NCI-H1092 (cell line): Measurements from ENCODE around the gene L3MBTL4.

Experiments
- DNase-seq: peaks from one replicate; lab custom pipeline; 2025; lab: John Stamatoyannopoulos, UW

L3MBTL4 gene

DNA sequence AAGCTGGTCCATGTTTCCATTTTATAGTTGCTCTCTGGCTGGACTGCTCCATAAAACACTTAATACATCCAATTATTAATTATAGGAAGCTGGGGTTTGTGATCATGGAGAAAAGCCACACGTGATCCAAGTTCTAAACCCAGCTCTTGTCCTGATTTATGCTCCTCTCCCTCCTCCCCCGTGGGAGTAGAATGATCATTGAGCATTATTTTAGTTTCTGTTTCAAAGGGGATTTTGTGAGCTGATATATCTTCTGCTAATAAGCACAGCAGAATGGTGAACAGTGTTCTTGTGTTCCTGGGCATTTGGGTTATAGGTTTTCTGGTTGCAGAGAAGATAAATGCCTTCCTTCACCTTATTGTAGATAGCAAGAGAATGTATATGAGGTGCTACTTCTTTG lies 383.7 kb downstream of the L3MBTL4 start:
- DNase-seq = no peak

DNA sequence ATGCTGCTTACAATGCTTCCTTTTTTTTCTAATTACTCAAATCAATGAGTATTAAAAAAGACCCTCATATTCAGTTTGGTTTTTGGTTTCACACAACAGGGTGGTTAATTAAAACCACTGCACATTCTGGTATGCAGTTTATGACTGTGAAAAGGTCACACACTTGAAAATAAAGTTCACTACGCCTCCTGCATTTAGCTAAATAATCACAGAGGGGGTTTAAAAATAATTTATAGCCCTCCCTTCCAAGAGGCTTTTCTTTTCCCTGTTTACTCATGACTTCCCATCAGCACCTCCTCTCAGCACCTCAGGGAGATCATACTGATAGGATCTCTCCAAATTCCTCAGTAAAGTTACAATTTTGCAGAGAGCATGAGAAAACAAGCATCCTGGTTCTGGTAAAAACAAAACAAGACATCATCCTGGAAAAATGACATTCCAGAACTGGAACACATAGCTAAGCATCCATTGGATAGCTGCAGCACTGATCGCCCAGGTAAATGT lies 389.9 kb downstream of the L3MBTL4 start:
- no peak for DNase-seq

DNA sequence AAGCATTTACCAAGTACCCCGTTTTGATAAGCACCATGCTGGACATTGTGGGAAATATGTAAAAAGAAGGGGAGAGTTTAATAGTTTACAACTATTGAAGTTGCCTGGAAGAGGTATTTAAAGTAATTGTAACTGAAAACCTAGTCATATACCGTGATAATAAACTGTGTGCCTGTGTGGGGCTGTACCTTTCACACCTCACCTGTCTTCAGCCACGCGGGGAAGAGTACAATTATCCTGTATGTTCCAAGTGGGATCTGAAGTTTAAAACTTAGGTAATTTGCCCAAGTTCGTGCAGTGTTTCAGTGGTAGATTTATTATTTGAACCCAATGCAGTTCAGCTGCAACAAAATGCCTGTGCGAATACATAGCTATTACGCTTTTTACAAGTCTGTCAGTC lies 391.2 kb downstream of the L3MBTL4 start:
- no peak for DNase-seq

DNA sequence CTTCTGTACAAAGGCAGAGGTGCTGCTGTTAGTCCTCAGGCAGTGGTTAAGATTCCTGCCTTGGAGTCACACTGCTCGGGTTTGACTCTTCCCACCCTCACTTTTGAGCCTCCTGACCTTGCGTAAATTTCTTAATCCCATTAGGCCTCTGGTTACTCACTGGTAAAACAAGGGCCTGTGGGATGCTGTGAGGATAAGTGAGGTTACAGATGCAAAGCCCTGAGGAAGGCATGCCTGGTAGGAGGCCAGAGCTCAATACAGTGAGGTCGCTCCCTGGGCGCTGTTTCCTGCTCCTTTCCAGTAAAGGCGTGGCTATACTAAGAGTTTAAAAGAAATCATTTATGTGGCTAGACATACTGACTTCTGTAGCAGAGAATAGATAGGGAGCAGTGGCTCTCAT lies 391.9 kb downstream of the L3MBTL4 start:
- DNase-seq = no peak

DNA sequence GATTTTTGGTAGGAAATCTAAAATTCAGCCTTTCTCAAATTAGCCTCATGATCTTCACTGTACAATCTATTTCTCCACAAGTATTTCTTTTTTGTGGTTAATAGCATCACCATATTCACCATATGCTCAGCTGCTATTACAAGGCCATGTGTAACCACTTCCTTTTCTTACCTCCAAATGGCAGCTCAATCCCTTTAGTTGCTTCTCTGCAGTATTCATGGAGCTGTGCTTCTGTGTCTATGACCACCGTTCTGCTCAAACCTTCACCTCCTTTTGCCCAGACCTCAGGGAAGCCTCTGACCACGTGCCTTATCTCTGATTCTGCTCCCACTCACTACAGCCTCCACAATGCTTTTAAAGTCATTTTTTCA lies 392.7 kb downstream of the L3MBTL4 start:
- no peak for DNase-seq

DNA sequence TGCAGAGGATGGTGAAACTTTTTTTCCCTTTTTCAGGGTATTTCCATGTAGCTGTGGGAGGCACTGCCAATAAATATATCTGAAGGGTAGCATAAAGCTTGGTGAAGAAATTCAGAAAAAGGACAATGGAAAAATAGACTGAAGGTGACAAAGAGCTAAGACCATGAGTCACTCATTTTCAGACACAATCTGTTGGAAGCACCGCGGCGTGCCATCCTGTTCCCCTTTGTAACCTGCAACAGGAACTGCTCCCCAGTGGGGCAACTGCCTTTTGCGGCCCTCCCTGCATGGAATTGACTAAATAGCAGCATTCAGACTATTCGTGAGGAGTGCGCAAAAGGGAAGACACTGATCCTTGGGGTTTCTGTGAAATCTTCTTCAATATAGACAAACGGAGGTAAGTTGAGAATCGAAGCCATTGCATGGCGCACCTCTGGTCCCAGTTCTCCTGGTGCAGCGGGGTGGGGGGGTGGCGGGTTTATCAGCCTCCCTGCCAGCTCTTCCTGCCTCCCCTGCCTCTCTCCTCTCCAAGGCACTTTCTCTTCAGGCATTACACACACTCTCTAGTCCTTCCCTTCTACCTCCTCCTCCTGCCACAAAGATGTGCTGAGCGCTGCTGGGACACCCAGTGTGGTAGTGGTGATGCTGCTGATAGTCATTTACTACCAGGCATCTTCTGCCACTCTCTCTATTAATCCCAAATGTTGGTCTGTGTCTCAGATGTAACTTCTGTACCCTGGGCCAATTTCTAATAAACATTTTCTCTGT lies 393.2 kb downstream of the L3MBTL4 start:
- DNase-seq = no peak

DNA sequence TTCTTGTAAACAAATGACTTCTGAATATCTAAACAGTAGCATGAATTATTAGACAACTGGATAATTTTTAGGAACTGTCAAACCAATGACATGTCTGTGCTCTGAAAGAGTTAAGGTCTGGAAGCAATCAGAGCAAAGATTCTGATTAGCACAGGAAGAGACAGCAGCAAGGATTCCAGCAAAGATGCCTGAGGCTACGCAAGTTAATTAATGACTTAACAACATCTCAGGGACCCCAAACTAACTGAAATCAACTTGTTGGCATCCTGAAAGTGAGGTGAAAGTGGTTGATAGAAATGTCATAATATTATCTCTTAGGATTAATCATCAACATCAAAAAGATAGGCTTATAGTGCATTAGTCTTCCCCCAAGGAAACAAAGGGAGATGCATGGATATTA lies 396.0 kb downstream of the L3MBTL4 start:
- DNase-seq = no peak

DNA sequence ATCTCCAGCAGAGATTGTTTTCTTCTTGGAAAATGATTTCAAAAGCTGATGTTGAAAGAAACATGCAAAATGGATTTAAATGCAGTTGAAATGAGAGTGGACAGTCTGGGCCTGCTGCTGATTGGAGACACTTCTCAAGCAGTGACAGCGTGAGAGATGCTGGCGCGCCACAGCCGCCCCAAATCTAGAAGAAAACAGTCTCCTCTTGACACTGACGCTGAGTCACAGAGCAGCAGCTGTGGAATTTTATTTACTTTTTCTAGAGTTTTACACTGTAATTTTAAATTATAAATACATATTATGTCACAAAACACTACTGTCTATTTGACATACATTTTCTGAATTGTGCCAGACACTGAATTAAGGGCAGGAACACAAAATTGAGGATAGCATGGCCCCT lies 397.5 kb downstream of the L3MBTL4 start:
- DNase-seq = no peak

DNA sequence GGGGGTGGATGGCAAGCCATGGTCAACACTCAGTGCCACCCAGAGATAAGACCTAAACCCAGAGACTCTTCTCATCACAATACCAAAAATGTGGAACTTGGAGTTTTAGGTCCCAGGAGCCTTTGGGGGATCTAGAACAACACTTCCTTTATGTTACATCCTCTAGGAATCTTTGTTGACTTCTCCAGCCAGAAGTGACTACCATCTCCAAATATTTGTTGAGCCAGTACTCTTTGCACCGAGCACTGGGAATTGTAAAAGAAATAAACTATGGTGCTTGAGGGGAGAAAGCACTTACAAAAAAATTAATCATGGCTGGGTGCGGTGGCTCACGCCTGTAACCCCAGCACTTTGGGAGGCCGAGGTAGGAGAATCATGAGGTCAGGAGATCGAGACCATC lies 399.3 kb downstream of the L3MBTL4 start:
- no peak for DNase-seq

DNA sequence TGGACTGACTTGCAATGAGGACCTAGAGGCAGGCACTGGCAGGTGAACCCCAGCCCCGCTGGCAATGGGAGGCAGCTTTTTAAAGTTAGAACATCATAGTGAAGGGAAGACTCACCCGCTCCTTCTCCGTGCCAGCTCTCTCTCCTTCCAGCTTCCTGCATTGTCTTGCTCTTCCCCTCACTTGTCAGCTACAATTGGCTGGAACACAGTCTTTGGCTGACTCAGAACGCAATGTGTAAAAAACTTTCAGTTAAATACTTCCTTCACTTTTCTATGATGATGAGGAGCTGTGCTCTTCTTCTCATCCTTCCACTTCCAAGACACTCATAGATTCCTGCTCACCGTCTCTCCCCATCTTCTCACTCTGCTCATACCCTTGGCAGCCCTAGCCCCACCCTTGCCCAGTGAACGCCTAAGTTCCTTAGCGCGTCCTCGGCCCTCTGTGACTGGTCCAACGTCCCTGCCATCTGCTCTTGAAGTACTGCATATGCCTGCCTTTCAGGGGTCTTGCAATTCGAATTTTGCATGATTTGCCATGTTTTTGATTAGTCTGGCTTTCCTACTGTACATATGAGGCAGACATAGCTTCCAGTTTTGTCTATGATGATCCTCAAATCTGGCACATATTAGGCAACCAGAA lies 401.4 kb downstream of the L3MBTL4 start:
- DNase-seq = no peak

DNA sequence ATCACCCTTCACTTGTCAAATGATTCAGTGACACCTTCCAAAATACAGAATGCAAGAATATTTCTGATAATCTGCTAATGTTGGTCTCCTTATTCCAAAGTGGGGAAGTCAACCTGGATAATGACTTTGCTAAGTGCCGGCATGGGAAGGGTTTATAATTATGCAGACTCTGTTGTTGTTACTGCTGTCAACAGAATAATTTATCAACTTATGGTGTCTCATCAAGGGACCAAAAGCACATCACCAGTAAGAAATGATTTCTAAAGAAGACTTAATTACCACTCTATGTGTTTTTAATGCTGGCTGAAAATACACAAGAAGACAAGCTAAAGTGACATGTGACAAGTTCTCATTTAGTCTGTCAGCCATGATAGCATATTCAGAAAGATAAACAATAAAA lies 403.8 kb downstream of the L3MBTL4 start:
- DNase-seq = no peak

DNA sequence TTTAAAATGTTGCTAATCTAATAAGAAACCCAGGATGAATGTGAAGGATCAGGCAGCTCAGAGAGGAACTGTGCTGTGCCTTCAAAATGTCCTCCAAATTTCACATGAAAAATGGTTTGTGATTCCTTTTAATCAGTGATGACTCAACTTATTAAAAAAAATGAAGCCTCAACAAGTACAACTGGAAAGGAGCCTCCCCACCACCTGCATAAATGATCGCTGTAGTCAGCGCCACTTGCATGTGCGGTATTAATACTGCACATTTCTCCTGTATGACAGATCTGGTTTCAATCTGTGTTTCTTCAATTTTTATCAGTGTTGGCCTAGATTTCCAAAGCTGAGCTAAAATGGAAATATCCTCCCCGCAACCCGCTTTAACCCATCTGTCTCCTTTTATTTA lies 404.4 kb downstream of the L3MBTL4 start:
- no peak for DNase-seq

DNA sequence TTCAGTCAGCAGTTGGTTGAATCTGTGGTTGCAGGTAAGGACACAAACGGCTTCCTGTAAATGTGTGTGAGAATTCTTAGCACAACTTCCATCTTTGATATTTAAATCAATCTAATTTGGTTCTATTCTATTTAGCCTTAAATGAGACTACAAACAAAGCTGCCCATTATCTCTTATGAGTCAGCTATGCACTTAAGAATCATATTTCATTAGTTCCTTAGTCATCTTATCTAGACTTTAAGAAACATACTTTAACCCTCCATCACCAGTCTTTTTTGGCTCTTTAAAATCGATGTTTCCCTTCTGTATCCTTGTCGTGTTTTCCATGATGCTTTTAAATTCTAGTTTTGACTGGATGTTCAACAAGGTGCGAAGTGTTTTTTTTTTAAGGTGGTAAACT lies 405.0 kb downstream of the L3MBTL4 start:
- DNase-seq = no peak

DNA sequence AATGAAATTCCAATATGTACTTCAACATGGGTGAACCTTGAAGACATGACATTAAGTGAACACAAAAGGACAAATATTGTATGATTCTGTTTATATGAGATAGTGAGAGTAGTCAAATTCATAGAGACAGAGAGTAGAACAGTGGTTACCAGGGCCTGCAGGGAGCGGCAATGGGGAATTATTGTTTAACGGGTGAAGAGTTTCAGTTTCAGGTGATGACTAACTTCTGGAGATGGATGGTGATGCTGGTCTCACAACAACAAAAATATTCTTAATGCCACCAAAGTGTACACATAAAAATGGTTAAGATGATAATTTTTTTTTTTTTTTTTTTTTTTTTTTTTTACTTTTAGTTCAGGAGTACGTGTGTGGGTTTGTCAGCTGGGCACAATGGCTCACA lies 410.0 kb downstream of the L3MBTL4 start:
- DNase-seq = no peak

DNA sequence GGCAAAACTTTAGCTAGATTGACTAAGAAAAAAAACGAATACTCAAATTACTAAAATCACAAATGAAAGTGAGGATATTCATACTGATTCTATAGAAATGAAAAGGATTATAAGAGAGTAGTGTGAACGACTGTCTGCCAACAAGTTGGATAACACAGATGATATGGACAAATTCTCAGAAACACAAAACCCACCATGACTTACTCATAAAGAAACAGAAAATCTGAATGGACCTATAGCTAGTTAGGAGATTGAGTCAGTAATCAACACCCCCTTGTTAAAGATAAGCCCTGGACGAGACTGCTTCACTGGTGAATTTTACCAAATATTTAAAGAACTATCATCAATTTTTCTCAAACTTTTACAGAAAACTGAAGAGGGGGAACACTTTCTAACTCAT lies 410.6 kb downstream of the L3MBTL4 start:
- DNase-seq = no peak

DNA sequence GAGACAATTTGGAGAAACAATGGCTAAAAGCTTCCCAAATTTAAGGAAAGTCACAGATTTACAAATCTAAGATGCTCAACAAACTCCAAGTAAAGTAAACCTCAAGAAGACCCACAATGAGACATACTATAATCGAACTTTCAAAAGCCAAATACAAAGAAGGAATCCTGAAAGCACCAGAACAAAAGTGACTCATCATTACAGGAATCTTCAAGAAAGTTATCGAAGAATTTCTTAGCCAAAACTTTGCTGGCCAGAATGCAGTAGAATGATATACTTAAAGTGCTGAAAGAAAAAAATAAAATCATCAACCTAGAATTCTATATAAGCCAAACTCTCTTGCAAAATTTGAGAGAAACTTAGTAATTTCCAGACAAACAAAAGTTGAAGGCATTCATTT lies 412.8 kb downstream of the L3MBTL4 start:
- no peak for DNase-seq

DNA sequence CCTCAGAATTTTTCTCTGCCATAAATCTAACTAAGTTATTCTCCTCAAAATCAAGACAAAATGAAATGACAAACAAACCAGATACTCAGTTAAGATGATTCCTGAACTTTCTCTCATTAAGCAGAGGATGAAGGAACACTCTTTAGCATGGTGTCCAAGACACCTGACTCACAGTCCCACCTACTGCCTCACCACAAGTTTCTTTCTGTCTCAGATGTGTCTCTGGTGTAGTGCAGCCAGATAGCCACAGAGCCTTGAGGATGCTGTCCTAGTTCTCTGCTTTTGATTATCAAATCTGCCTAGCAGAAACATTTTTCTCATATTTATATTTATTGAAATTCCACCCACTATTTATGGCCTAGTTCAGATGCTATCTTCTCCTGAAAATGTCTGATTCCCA lies 415.8 kb downstream of the L3MBTL4 start:
- DNase-seq = no peak

DNA sequence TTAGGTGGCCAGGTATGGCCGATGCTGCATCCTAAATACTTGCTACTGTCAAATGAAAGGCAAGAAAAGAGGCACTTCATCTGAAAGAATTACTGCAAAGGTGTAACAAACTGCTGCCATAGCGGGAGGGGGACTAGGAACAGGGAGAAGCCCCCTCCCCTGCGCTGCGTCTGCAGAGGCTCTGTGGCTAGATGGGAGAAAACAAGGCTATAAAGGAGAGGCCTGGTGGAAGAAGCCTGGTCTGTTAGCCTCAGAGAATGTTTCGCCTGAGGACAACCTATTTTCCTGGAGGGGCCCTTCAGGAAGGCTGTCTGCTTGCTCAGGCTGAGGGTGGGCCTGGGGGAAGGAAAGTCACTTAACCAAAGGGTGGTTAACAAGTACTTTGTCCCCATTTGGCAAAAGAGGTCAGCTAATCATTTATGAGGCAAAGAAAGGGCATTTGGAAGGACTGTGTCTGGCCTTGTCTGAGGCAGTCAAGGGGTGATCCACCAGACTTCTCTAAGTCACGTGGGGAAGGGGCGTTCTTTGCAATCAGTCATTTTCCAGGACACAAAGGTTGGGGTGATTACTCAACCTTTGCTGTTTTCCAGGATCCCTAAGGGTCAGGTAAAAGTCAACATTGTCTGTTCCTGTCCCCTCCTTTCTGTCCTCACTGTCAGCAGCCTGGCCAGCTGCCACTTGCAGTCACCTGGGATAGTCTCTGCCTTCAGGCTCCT lies 416.4 kb downstream of the L3MBTL4 start:
- DNase-seq = no peak

DNA sequence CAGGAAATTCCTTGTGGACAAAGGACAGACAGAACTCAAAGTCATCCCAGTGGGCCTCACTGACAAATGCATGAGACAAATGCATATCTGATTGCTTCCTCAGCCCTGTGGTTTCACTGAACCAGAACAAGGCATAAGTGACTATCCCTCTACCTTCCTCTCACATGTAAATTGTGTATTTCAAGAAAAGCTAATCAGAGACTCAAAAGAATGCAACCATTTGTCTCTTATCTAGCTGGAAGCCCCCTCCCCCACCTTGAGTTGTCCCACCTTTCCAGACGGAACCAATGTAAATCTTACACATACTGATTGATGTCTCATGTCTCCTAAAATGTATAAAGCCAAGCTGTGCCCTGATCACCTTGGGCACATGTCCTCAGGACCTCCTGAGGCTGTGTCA lies 417.4 kb downstream of the L3MBTL4 start:
- no peak for DNase-seq

DNA sequence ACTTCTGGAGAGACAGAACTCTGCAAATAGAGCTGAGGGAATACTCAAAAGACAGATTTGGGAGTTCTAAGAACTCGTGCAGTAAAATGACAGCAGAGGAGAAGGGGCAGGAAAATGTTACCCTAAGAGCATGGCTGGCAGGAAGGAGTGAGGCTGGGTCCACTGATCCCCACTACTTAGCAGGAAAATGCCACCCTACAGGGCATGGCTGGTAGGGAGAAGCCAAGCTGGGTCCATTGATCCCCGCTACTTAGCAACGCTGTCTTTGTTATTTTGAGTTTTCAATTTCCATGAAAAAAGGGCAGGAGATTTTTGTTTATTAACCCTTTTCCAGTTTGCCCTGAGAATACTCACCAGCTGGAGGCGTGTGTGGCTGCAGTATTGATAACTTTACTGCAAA lies 419.1 kb downstream of the L3MBTL4 start:
- DNase-seq = no peak

DNA sequence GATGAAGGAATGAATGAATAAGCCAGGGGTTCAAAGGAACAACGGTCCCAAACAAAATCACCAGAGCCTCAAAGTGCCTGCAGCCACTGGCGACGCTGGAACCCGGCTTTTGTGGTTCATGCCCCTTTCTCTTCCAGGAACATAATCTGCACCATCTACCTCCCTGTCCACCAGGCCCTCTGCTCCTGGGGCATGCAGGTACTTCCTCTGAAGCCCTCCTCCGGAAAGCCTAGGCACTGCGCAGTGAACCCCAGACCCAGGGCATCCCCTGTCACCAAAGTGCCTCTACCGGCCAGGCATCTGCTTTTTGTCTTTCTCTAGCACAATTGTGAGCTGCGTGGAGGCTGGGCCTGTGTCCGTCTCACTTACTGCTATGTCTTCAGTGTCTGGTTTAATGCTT lies 420.8 kb downstream of the L3MBTL4 start:
- DNase-seq = no peak

DNA sequence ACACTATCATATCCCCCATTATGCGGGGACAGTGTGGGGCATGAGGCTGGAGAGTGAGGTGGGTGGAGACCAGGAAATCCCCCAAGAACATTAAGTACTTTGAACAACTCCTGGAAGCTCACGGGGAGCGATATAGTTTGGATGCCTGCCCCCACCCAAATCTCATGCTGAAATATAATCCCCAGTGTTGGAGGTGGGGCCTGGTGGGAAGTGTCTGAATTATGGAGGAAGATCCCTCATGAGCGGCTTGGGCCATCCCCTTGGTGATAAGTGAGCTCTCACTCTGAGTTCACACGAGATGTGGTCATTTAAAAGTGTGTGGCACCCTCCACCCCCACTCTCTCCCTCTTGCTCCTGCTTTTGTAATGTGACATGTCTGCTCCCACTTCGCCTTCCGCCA lies 422.3 kb downstream of the L3MBTL4 start:
- no peak for DNase-seq

DNA sequence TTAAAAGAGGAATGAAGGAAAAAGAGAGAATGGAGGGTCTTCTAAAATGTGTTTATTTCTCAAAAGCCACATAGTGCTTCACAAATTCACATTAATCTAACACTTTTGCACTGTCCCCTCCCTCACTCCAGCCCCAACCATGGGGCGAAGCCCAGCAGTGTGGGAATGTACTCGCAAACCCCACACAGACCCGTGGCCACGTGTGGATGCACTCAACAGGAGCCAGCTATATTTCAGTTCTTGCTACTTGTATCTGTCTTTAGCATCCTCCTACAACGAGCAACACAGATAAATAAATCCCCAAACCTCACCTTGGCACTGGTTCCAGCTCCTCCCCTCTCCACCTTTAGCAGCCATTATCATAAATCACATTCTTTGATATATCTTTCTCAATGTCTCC lies 427.5 kb downstream of the L3MBTL4 start:
- no peak for DNase-seq
